Skeletal muscle tissue (tissue), 4 donors: ENCODE data around the gene EFCAB6. TPM values are rescaled to one million over a fixed set of nuclear protein-coding genes. Genes with fewer than 3 reads are reported as not detected.

Experiments
- H3K27ac ChIP-seq: one replicate; pipeline ENCODE4 v1.7.0; 2013; ENCODE audit warnings: mild to moderate bottlenecking, low read depth, low read length, inconsistent platforms
- H3K27me3 ChIP-seq, 3 donors: one replicate each; pipeline ENCODE4 v1.7.0; 2013; ENCODE audit warnings: low read length in 3 of 3; ENCODE audit not compliant: control insufficient read depth in 3 of 3, insufficient read depth in 3 of 3
- H3K36me3 ChIP-seq, 3 donors: one replicate each; pipeline ENCODE4 v1.7.0; 2013; ENCODE audit warnings: low read length in 3 of 3; ENCODE audit not compliant: control insufficient read depth in 3 of 3, insufficient read depth in 3 of 3
- H3K4me1 ChIP-seq, 3 donors: one replicate each; pipeline ENCODE4 v1.7.0; 2013; ENCODE audit warnings: low read length in 3 of 3, mild to moderate bottlenecking in 3 of 3; ENCODE audit not compliant: control insufficient read depth in 3 of 3, insufficient read depth in 3 of 3
- H3K4me3 ChIP-seq, 3 donors: one replicate each; pipeline ENCODE4 v1.7.0; 2013; ENCODE audit warnings: low read length in 3 of 3
- H3K9ac ChIP-seq, 3 donors: one replicate each; pipeline ENCODE4 v1.7.0; 2013; ENCODE audit warnings: low read length in 3 of 3, mild to moderate bottlenecking in 3 of 3, moderate library complexity in 2 of 3, low read depth in 1 of 3
- H3K9me3 ChIP-seq, 3 donors: one replicate each; pipeline ENCODE4 v1.7.0; 2013; ENCODE audit warnings: low read length in 3 of 3; ENCODE audit not compliant: control insufficient read depth in 3 of 3
- total RNA-seq: library from RNA; depleted of rRNA; stranded (reverse); fragments of >200 nt; gene quantifications from one replicate; pipeline ENCODE4 v1.2.3, GENCODE V29; 2014
- donor health status: Osteomylitis.

EFCAB6 gene
- total RNA-seq, 1 donor from 2014 or later: 1.6 TPM

GRCh38 chr22:43635101-43635500, 177.0 kb downstream of the EFCAB6 start:
- Histone ChIP-seq H3K27ac (no peak overlapping the region), H3K36me3 (no peaks in the 10 kb centered on the region), H3K9me3 (peaks cover 0 to 2% (median 0%) of the 10 kb centered on the region in 3 donors), H3K27me3 (no peaks in the 10 kb centered on the region), H3K9ac (no peak overlapping the region), H3K4me1 (no peaks in the 10 kb centered on the region), H3K4me3 (no peak overlapping the region)

GRCh38 chr22:43634316-43634715, 177.8 kb downstream of the EFCAB6 start:
- no peak overlapping the region for H3K4me3 ChIP-seq
- no peaks in the 10 kb centered on the region for H3K27me3 ChIP-seq
- H3K9ac ChIP-seq: no peak overlapping the region
- H3K4me1 ChIP-seq: no peaks in the 10 kb centered on the region
- H3K27ac ChIP-seq: no peak overlapping the region
- H3K36me3 ChIP-seq: no peaks in the 10 kb centered on the region
- peaks cover 0 to 2% (median 0%) of the 10 kb centered on the region in 3 donors for H3K9me3 ChIP-seq

GRCh38 chr22:43633631-43634285, 178.3 kb downstream of the EFCAB6 start:
- Histone ChIP-seq H3K27me3 (no peaks in the 10 kb centered on the region), H3K36me3 (no peaks in the 10 kb centered on the region), H3K9ac (no peak overlapping the region), H3K4me3 (no peak overlapping the region), H3K27ac (no peak overlapping the region), H3K9me3 (no peaks in the 10 kb centered on the region), H3K4me1 (no peaks in the 10 kb centered on the region)

GRCh38 chr22:43631846-43632245, 180.3 kb downstream of the EFCAB6 start:
- Histone ChIP-seq H3K4me3 (no peak overlapping the region), H3K9ac (no peak overlapping the region), H3K4me1 (no peaks in the 10 kb centered on the region), H3K27me3 (no peaks in the 10 kb centered on the region), H3K36me3 (no peaks in the 10 kb centered on the region), H3K9me3 (no peaks in the 10 kb centered on the region), H3K27ac (no peak overlapping the region)

GRCh38 chr22:43631201-43631600, 180.9 kb downstream of the EFCAB6 start:
- Histone ChIP-seq H3K27ac (no peak overlapping the region), H3K27me3 (no peaks in the 10 kb centered on the region), H3K4me1 (no peaks in the 10 kb centered on the region), H3K9ac (no peak overlapping the region), H3K9me3 (no peaks in the 10 kb centered on the region), H3K36me3 (no peaks in the 10 kb centered on the region), H3K4me3 (no peak overlapping the region)

GRCh38 chr22:43630451-43630850, 181.7 kb downstream of the EFCAB6 start:
- H3K4me3 ChIP-seq: no peak overlapping the region
- H3K36me3 ChIP-seq: no peaks in the 10 kb centered on the region
- no peak overlapping the region for H3K9ac ChIP-seq
- no peaks in the 10 kb centered on the region for H3K27me3 ChIP-seq
- H3K4me1 ChIP-seq: no peaks in the 10 kb centered on the region
- no peaks in the 10 kb centered on the region for H3K9me3 ChIP-seq
- no peak overlapping the region for H3K27ac ChIP-seq

- Histone ChIP-seq H3K27ac (no peak overlapping the region), H3K4me3 (no peak overlapping the region), H3K4me1 (no peaks in the 10 kb centered on the region), H3K27me3 (peaks cover 0 to 4% (median 0%) of the 10 kb centered on the region in 3 donors), H3K9me3 (no peaks in the 10 kb centered on the region), H3K9ac (no peak overlapping the region), H3K36me3 (no peaks in the 10 kb centered on the region)
Measured at GRCh38 chr22:43628250-43628649, 183.9 kb downstream of the EFCAB6 start.

- no peaks in the 10 kb centered on the region for H3K4me1 ChIP-seq
- no peak overlapping the region for H3K4me3 ChIP-seq
- H3K9me3 ChIP-seq: no peaks in the 10 kb centered on the region
- no peaks in the 10 kb centered on the region for H3K36me3 ChIP-seq
- H3K27ac ChIP-seq: no peak overlapping the region
- H3K27me3 ChIP-seq: peaks cover 0 to 4% (median 0%) of the 10 kb centered on the region in 3 donors
- no peak overlapping the region for H3K9ac ChIP-seq
Measured at GRCh38 chr22:43627485-43628213, 184.5 kb downstream of the EFCAB6 start.

- Histone ChIP-seq H3K36me3 (no peaks in the 10 kb centered on the region), H3K27ac (no peak overlapping the region), H3K9ac (no peak overlapping the region), H3K4me3 (no peak overlapping the region), H3K4me1 (no peaks in the 10 kb centered on the region), H3K9me3 (no peaks in the 10 kb centered on the region), H3K27me3 (peaks cover 0 to 4% (median 0%) of the 10 kb centered on the region in 3 donors)
Measured at GRCh38 chr22:43625242-43625641, 186.9 kb downstream of the EFCAB6 start.

- H3K9ac ChIP-seq: no peak overlapping the region
- H3K4me3 ChIP-seq: no peak overlapping the region
- H3K36me3 ChIP-seq: no peaks in the 10 kb centered on the region
- H3K27ac ChIP-seq: no peak overlapping the region
- H3K9me3 ChIP-seq: no peaks in the 10 kb centered on the region
- peaks cover 0 to 4% (median 0%) of the 10 kb centered on the region in 3 donors for H3K27me3 ChIP-seq
- no peaks in the 10 kb centered on the region for H3K4me1 ChIP-seq
Measured at GRCh38 chr22:43624144-43624998, 187.7 kb downstream of the EFCAB6 start.
